Stimulated activated CD8-positive, alpha-beta memory T cell treated with anti-CD3 and anti-CD28 coated beads, Interleukin-12 subunit alpha, Interleukin-12 subunit beta, amount 100 ng/mL, for 24 hours (primary cell): Measurements from ENCODE around the gene XCR1.
"Not testable (repeated sequence)": the region's sequence is repeated elsewhere in the genome, so short reads cannot be mapped to it uniquely, and the experiment has no call there.

ENCODE experiments used
- DNase-seq: peaks from one replicate; pipeline ENCODE4 v3.0.0-alpha.2; 2020; ENCODE audit errors: extremely low read depth

Gene XCR1

GRCh38 chr3:46027021-46027705, at the start of gene XCR1:
XCR1 (minus strand) TSS chr3:46027483; CDS start chr3:46021947, 5,536 bp downstream.
- DNase-seq, result no peak

GRCh38 chr3:46076606-46077005, 49.3 kb upstream of the XCR1 start:
- no peak for DNase-seq

GRCh38 chr3:46075816-46076215, 48.5 kb upstream of the XCR1 start:
- no peak for DNase-seq

GRCh38 chr3:46071222-46071858, 44.1 kb upstream of the XCR1 start:
- DNase-seq, result no peak

DNA sequence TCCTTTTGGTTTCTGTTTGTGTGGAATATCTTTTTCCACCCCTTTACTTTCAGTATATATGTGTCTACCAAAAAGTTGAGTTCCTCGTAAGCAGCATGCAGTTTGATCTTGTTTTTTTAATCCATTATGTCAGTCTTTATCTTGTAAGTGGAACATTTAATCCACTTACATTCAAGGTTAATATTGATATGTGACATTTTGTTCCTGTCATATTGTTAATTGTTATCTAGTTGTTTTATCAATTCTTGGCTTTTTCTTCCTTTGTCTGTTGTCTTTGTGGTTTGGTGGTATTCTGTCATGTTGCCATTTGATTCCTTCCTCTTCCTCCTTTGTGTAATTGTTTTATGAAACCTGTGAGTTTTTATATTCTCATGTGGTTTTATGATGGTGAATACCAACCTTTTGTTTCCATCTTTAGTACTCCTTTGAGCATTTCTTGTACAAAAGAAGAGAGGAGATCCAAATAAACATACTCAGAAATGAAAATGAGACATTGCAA, 43.4 kb upstream of the XCR1 start:
- DNase-seq, result no peak

DNA sequence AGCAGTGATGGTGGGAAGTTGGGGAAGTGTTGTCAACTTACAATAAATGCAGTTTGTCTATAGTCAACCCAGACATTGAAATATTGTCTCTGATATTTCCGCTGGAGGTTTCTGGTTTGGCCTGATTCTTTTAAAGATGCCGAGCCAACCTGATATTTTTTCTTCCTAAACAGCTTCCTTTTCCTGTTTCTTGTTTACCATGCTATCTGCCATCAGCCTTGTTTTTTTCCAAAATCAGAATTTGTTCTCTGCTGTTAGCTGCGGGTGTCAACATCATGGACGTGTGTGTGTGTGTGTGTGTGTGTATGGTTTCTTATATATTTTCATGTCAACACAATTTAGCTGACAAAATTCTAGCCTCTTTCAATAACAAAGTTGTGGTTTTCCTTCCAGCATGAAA, 41.2 kb upstream of the XCR1 start:
- DNase-seq, result no peak

- DNase-seq, result no peak
Observed at GRCh38 chr3:46067401-46067800, 40.1 kb upstream of the XCR1 start.

GRCh38 chr3:46065750-46066256, 38.5 kb upstream of the XCR1 start:
- DNase-seq, result no peak

GRCh38 chr3:46065294-46065705, 38.0 kb upstream of the XCR1 start:
- DNase-seq, result peak; percentile 52

DNA sequence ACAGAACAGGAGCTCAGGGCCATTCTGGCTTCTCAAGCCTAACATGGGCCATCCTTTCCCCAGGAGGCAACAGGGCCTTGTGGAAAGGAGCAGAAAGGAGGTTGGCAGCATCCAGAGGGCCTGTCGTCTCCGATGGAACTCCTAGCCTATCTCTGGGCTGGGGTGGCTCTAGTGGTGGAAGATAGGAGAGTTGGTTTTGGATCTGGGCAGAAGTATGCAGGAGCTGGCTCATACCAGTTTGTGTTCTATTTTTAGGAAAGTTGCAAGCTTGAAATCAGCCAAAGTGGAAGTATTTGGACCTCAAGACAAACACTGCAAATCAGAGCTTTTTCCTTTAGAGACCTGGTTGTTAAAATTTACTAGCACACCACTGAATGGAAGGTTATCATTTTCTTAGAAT, 35.4 kb upstream of the XCR1 start:
- DNase-seq, result no peak

DNA sequence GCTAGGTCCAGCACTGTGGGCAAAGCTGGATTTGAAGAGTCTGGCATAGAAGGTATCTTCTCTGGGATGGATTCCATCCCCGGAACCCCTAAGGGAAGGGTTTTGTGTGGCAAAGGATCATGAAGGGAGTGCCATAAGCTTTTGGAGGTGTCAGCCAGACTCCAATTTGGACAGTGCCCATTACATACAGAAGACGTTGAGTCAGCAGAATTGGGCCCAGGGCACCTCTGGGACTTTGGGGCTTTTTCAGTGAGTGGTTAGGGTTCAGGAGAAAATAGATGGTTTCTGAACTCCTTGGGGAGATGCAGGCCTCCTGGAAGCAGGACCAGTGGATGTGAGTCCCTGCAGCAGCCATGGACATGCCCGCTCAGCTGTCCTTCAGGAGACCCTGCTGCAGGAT, 34.6 kb upstream of the XCR1 start:
- no peak for DNase-seq

DNA sequence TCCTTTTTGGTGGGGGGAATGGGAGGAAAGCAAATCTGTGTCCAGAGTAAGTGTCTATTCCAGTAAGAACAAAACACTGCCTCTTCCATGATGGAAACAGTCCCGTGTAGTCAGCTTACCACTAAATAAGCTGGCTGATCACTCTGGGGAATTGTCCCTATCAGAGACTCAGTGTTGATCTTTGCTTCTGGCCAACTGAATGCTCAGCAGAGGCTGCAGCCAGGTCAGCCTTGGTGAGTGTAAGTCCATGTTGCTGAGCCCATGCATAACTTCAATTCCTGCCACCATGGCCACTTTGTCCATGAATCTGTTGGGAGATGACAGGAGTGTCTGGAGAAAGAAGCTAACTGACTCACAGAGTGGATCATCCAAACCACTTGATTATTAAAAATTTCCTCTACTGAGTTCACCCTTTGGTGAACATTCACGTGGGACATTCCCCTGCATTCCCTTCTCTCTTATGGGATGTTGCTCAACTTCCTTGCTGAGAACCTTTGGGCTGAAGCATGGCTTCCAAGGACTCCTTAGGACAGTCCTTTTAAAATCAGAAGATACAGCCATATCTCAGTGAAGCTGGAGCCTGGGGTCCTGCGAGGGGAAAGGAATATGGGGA, 33.9 kb upstream of the XCR1 start:
- no peak for DNase-seq

- no peak for DNase-seq
Observed at GRCh38 chr3:46060551-46060950, 33.3 kb upstream of the XCR1 start.

GRCh38 chr3:46059432-46059831, 32.1 kb upstream of the XCR1 start:
- no peak for DNase-seq

- DNase-seq, result no peak
Observed at GRCh38 chr3:46058981-46059380, 31.7 kb upstream of the XCR1 start.

DNA sequence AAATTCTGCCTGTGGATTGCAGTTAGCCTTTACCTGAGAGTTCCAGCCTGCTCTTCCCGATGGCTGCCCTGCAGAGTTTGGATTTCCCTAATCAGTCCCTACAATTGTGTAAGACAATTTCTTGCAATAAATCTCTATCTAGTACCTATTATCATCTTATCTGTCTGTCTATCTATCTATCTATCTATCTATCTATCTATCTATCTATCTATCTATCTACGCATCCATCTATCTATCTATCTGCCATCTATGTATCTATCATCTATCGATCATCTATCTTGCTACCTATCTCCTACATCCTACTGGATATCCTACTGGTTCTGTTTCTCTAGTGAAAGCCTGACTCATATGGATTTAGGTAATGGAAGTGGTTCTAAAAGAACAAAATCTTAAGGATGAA, 30.4 kb upstream of the XCR1 start:
- no peak for DNase-seq

GRCh38 chr3:46056686-46057085, 29.4 kb upstream of the XCR1 start:
- DNase-seq, result no peak

- DNase-seq, result not testable (repeated sequence)
Observed at GRCh38 chr3:46053761-46054515, 26.7 kb upstream of the XCR1 start.

GRCh38 chr3:46053265-46053664, 26.0 kb upstream of the XCR1 start:
- DNase-seq, result not testable (repeated sequence)

DNA sequence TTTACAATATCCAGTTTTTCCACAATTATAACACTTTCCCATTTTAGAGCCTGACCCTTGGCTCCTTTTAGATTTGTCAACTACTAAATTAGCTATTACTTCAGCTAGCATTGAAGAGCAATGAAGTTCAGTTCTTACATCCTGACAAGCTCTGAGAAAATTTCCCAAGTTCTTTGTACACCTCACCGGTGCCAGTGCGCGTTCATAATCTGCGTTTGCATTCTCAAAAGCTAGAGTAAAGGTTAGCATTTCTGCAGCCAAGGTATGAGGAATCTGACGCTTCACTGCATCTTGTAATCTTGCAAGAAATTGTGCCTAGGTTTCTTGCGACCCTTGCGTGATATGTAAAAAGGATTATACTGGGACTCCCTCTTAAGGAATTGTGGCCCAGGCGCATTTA, 25.2 kb upstream of the XCR1 start:
- DNase-seq, result no peak

DNA sequence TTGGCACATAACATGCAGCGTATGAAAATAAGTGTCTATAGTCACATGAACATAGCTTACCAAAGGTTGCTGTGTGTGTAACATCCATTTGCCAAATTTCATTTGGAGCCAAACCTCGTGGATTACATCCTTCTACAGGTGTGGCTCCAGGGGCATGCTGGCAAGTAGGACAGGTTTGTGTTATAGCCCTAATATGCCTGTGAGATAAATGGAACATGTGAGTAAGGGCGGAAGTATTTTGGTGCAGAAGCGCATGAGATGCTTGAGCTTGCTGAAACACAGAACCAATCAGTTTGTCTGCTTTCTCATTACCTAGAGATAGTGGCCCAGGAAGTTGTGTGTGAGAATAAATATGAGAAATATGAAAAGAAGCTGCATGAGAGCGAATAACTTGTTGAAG, 21.8 kb upstream of the XCR1 start:
- no peak for DNase-seq

GRCh38 chr3:46046231-46046630, 18.9 kb upstream of the XCR1 start:
- not testable (repeated sequence) for DNase-seq
